ENCODE results near the gene UBAP2. TPM values are rescaled to one million over a fixed set of nuclear protein-coding genes. Genes with fewer than 3 reads are reported as not detected.
"Not testable (repeated sequence)": the region's sequence is repeated elsewhere in the genome, so short reads cannot be mapped to it uniquely, and the experiment has no call there.

The UBAP2 gene
- polyA plus RNA-seq, 1 donor (not counting 4 experiments of a cell fraction or from before 2014, with no cell fraction given) = 16.3 TPM

- no peaks in the 10 kb centered on the region for H3K27me3 ChIP-seq (ENCODE audit: control insufficient read depth, extremely low read depth, insufficient read depth, low read length)
- no peak overlapping the region for H2AFZ ChIP-seq (ENCODE audit: control insufficient read depth, low read length)
- H3K9me3 ChIP-seq (ENCODE audit: control insufficient read depth, low read depth, low read length) = no peaks in the 10 kb centered on the region
- H3K9ac ChIP-seq (ENCODE audit: control insufficient read depth, extremely low read depth, insufficient read depth, low read length) = peak overlapping the region; percentile 99
- TF ChIP-seq CTCF (optimal IDR thresholded peaks at IDR 0.05 in 1 of 3, IDR thresholded peaks at IDR 0.05 in 1 of 3, conservative IDR thresholded peaks at IDR 0.05 in 1 of 3; ENCODE audit: extremely low read depth in 1 of 3, insufficient read depth in 2 of 3, low read length in 3 of 3) (no peak), EZH2 (IDR thresholded peaks at IDR 0.05; ENCODE audit: low read length) (no peak)
- H3K4me2 ChIP-seq (ENCODE audit: control insufficient read depth, extremely low read depth, insufficient read depth, low read depth, low read length) = peak overlapping the region; percentile 87
- no peak for FAIRE-seq
- peaks cover 0 to 6% of the 10 kb centered on the region in 2 experiments for H3K36me3 ChIP-seq (ENCODE audit: control insufficient read depth in 2 of 2, extremely low read depth in 1 of 2, insufficient read depth in 2 of 2, low read length in 2 of 2)
- H3K79me2 ChIP-seq (ENCODE audit: control insufficient read depth, insufficient read depth, low read length) = peaks cover 67% of the 10 kb centered on the region
- H3K4me3 ChIP-seq (ENCODE audit: control insufficient read depth in 2 of 3, extremely low read depth in 1 of 3, insufficient read depth in 2 of 3, low read depth in 1 of 3, low read length in 3 of 3) = peak overlapping the region; percentile 79 to 100 (median 93)
- no peaks in the 10 kb centered on the region for H3K9me1 ChIP-seq (ENCODE audit: control insufficient read depth, extremely low read depth, insufficient read depth, low read length)
- peaks cover 14% of the 10 kb centered on the region for H3K4me1 ChIP-seq (ENCODE audit: control insufficient read depth, extremely low read depth, insufficient read depth, low read length)
- dilution Hi-C loops (cut with MboI; ENCODE audit: extremely low pct_ligation_motif_present, low sequenced_read_pairs) = no loop called here
- no peak for DNase-seq (ENCODE audit: low read depth, low spot score)
- peaks cover 18% of the 10 kb centered on the region for H4K20me1 ChIP-seq (ENCODE audit: control insufficient read depth, extremely low read depth, insufficient read depth, low read length)
- H3K27ac ChIP-seq (ENCODE audit: control insufficient read depth, insufficient read depth, low read length) = peak overlapping the region; percentile 99
Observed at GRCh38 chr9:34046784-34047379, 1.8 kb downstream of the UBAP2 start.

- DNase-seq (ENCODE audit: low read depth, low spot score) (no peak), FAIRE-seq (no peak)
- Histone ChIP-seq H3K4me1 (ENCODE audit: control insufficient read depth, extremely low read depth, insufficient read depth, low read length) (peaks cover 14% of the 10 kb centered on the region), H3K4me2 (ENCODE audit: control insufficient read depth, extremely low read depth, insufficient read depth, low read depth, low read length) (peak overlapping the region; percentile 54), H3K9me1 (ENCODE audit: control insufficient read depth, extremely low read depth, insufficient read depth, low read length) (no peaks in the 10 kb centered on the region), H3K79me2 (ENCODE audit: control insufficient read depth, insufficient read depth, low read length) (peaks cover 75% of the 10 kb centered on the region), H4K20me1 (ENCODE audit: control insufficient read depth, extremely low read depth, insufficient read depth, low read length) (peaks cover 18% of the 10 kb centered on the region), H3K27me3 (ENCODE audit: control insufficient read depth, extremely low read depth, insufficient read depth, low read length) (no peaks in the 10 kb centered on the region), H3K27ac (ENCODE audit: control insufficient read depth, insufficient read depth, low read length) (no peak overlapping the region), H3K4me3 (ENCODE audit: control insufficient read depth in 2 of 3, extremely low read depth in 1 of 3, insufficient read depth in 2 of 3, low read depth in 1 of 3, low read length in 3 of 3) (peak overlapping the region in 1 of 3 experiments; percentile 38), H3K36me3 (ENCODE audit: control insufficient read depth in 2 of 2, extremely low read depth in 1 of 2, insufficient read depth in 2 of 2, low read length in 2 of 2) (peaks cover 0 to 6% of the 10 kb centered on the region in 2 experiments), H3K9me3 (ENCODE audit: control insufficient read depth, low read depth, low read length) (no peaks in the 10 kb centered on the region), H2AFZ (ENCODE audit: control insufficient read depth, low read length) (no peak overlapping the region), H3K9ac (ENCODE audit: control insufficient read depth, extremely low read depth, insufficient read depth, low read length) (no peak overlapping the region)
- dilution Hi-C loops (cut with MboI; ENCODE audit: extremely low pct_ligation_motif_present, low sequenced_read_pairs) = no loop called here
- TF ChIP-seq CTCF (optimal IDR thresholded peaks at IDR 0.05 in 1 of 3, IDR thresholded peaks at IDR 0.05 in 1 of 3, conservative IDR thresholded peaks at IDR 0.05 in 1 of 3; ENCODE audit: extremely low read depth in 1 of 3, insufficient read depth in 2 of 3, low read length in 3 of 3) (no peak), EZH2 (IDR thresholded peaks at IDR 0.05; ENCODE audit: low read length) (no peak)
Observed at GRCh38 chr9:34045903-34046302, 2.8 kb downstream of the UBAP2 start.

GRCh38 chr9:34042074-34042473 lies 6.6 kb downstream of the UBAP2 start:
- H3K36me3 ChIP-seq (ENCODE audit: control insufficient read depth in 2 of 2, extremely low read depth in 1 of 2, insufficient read depth in 2 of 2, low read length in 2 of 2); H3K4me3 ChIP-seq (ENCODE audit: control insufficient read depth in 2 of 3, extremely low read depth in 1 of 3, insufficient read depth in 2 of 3, low read depth in 1 of 3, low read length in 3 of 3); H3K27ac ChIP-seq (ENCODE audit: control insufficient read depth, insufficient read depth, low read length); H3K4me1 ChIP-seq (ENCODE audit: control insufficient read depth, extremely low read depth, insufficient read depth, low read length); H3K27me3 ChIP-seq (ENCODE audit: control insufficient read depth, extremely low read depth, insufficient read depth, low read length); H3K4me2 ChIP-seq (ENCODE audit: control insufficient read depth, extremely low read depth, insufficient read depth, low read depth, low read length); dilution Hi-C loops (cut with MboI; ENCODE audit: extremely low pct_ligation_motif_present, low sequenced_read_pairs); H3K9me3 ChIP-seq (ENCODE audit: control insufficient read depth, low read depth, low read length); H2AFZ ChIP-seq (ENCODE audit: control insufficient read depth, low read length); H3K9ac ChIP-seq (ENCODE audit: control insufficient read depth, extremely low read depth, insufficient read depth, low read length); H3K9me1 ChIP-seq (ENCODE audit: control insufficient read depth, extremely low read depth, insufficient read depth, low read length); FAIRE-seq; DNase-seq (ENCODE audit: low read depth, low spot score): not testable (repeated sequence)
- H3K79me2 ChIP-seq (ENCODE audit: control insufficient read depth, insufficient read depth, low read length) = peaks cover 88% of the 10 kb centered on the region
- H4K20me1 ChIP-seq (ENCODE audit: control insufficient read depth, extremely low read depth, insufficient read depth, low read length) = peaks cover 13% of the 10 kb centered on the region

- H3K9me1 ChIP-seq (ENCODE audit: control insufficient read depth, extremely low read depth, insufficient read depth, low read length); H3K36me3 ChIP-seq (ENCODE audit: control insufficient read depth in 2 of 2, extremely low read depth in 1 of 2, insufficient read depth in 2 of 2, low read length in 2 of 2); H3K4me3 ChIP-seq (ENCODE audit: control insufficient read depth in 2 of 3, extremely low read depth in 1 of 3, insufficient read depth in 2 of 3, low read depth in 1 of 3, low read length in 3 of 3); H3K4me1 ChIP-seq (ENCODE audit: control insufficient read depth, extremely low read depth, insufficient read depth, low read length); H3K4me2 ChIP-seq (ENCODE audit: control insufficient read depth, extremely low read depth, insufficient read depth, low read depth, low read length); DNase-seq (ENCODE audit: low read depth, low spot score); dilution Hi-C loops (cut with MboI; ENCODE audit: extremely low pct_ligation_motif_present, low sequenced_read_pairs); FAIRE-seq; H4K20me1 ChIP-seq (ENCODE audit: control insufficient read depth, extremely low read depth, insufficient read depth, low read length); H3K27me3 ChIP-seq (ENCODE audit: control insufficient read depth, extremely low read depth, insufficient read depth, low read length); H2AFZ ChIP-seq (ENCODE audit: control insufficient read depth, low read length); H3K27ac ChIP-seq (ENCODE audit: control insufficient read depth, insufficient read depth, low read length); H3K9me3 ChIP-seq (ENCODE audit: control insufficient read depth, low read depth, low read length); H3K9ac ChIP-seq (ENCODE audit: control insufficient read depth, extremely low read depth, insufficient read depth, low read length): not testable (repeated sequence)
- peaks cover 87% of the 10 kb centered on the region for H3K79me2 ChIP-seq (ENCODE audit: control insufficient read depth, insufficient read depth, low read length)
Observed at GRCh38 chr9:34038851-34039250, 9.8 kb downstream of the UBAP2 start.
